HFFc6 (cell line): ENCODE data around the gene TBX3. TPM values are rescaled to one million over a fixed set of nuclear protein-coding genes. Genes with fewer than 3 reads are reported as not detected.

Source experiments
- DNase-seq: peaks from one replicate; pipeline ENCODE4 v3.0.0-alpha.2; 2018
- H3K27ac Mint-ChIP-seq: 2 replicates; pipeline ENCODE4 v1.8.0; 2020; ENCODE audit warnings: mild to moderate bottlenecking, mixed read lengths
- H3K27me3 Mint-ChIP-seq: 2 replicates; pipeline ENCODE4 v1.8.0; 2021; ENCODE audit warnings: mild to moderate bottlenecking, moderate library complexity, mixed read lengths; ENCODE audit not compliant: insufficient read depth
- H3K36me3 Mint-ChIP-seq: 2 replicates; pipeline ENCODE4 v1.8.0; 2021; ENCODE audit warnings: low read depth, mixed read lengths
- H3K4me1 Mint-ChIP-seq: 2 replicates; pipeline ENCODE4 v1.8.0; 2020; ENCODE audit warnings: low read depth, mixed read lengths
- H3K4me3 Mint-ChIP-seq: 2 replicates; pipeline ENCODE4 v1.8.0; 2020; ENCODE audit warnings: mild to moderate bottlenecking, moderate library complexity, mixed read lengths
- H3K9me3 Mint-ChIP-seq: 2 replicates; pipeline ENCODE4 v1.8.0; 2020; ENCODE audit warnings: mild to moderate bottlenecking, mixed read lengths
- CTCF ChIP-seq: fragments of 200-600 bp; sonication (generic); IDR thresholded peaks from 2 replicates; pipeline ENCODE4 v1.5.0; 2021; ENCODE audit warnings: antibody characterized with exemption, mild to moderate bottlenecking
- total RNA-seq, 6 experiments: library from RNA; stranded (reverse); fragmentation: NEBNext Ultra II Directional; extraction: Animal tissue kit (Norgen Biotek cat#: 25700); gene quantifications; 2 replicates in 1 of 6; 3 replicates in 5 of 6; pipeline ENCODE4 v1.2.3, GENCODE V29; 2021

The TBX3 gene
- total RNA-seq, 6 experiments from 2014 or later = 108 to 145 (median 127) TPM

DNA sequence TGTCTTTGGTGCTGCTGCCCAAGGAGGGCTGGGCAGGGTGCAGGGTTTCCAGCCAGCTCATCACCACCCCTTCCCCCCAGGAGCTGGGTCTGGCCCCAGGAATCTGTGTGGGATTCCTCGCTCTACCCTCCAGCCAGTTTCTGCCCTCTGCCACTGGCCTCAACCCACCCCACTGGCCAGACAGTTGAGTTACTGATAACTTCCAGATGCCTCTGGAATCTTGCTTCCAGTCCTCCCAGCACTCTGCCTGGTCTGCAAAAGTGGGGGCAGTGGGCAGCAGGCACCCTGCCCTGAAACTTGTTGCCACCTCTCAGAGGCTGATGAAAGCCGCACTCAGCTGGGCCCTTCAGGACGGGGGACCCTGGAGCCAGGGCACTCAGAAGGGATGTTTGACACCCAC is 20.1 kb upstream of the TBX3 start:
- Mint-ChIP-seq H3K4me1 (peaks cover 17% of the 10 kb centered on the region), H3K9me3 (no peaks in the 10 kb centered on the region), H3K4me3 (peak overlapping the region; percentile 33), H3K36me3 (no peaks in the 10 kb centered on the region), H3K27ac (peak overlapping the region; percentile 52), H3K27me3 (peaks cover 6% of the 10 kb centered on the region)
- TF ChIP-seq CTCF = no peak
- DNase-seq = peak; percentile 38

- H3K36me3 Mint-ChIP-seq = no peaks in the 10 kb centered on the region
- no peaks in the 10 kb centered on the region for H3K9me3 Mint-ChIP-seq
- TF ChIP-seq CTCF = 0 out of 2 replicates have a peak, but pooled peaks have one; percentile 8
- no peak for DNase-seq
- no peak overlapping the region for H3K27ac Mint-ChIP-seq
- no peak overlapping the region for H3K4me3 Mint-ChIP-seq
- H3K27me3 Mint-ChIP-seq = peaks cover 6% of the 10 kb centered on the region
- H3K4me1 Mint-ChIP-seq = peaks cover 17% of the 10 kb centered on the region
These were observed 19.1 kb upstream of the TBX3 start for GRCh38 chr12:114703060-114703493.

DNA sequence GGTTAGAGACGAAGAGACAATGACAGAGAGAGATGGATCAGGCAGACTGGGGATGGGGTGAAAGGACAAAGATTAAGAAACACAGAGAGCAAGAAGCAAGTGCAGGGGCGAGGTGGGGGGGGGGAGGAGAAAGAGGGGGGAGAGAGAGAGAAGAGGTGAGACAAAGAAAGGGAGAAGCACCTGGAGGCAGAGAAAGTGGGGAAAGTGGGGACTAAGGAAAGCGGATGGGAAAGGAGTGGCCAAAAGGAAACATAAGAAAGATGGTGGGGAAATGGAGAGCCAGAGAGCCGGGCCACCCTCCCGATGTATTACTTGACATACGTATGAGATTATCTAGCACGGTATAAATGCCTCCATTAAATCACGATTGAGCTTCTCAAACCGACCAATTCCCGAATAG is 18.5 kb upstream of the TBX3 start:
- peaks cover 22% of the 10 kb centered on the region for H3K4me1 Mint-ChIP-seq
- H3K27ac Mint-ChIP-seq = no peak overlapping the region
- no peak for DNase-seq
- H3K4me3 Mint-ChIP-seq = no peak overlapping the region
- peaks cover 6% of the 10 kb centered on the region for H3K27me3 Mint-ChIP-seq
- no peaks in the 10 kb centered on the region for H3K9me3 Mint-ChIP-seq
- no peaks in the 10 kb centered on the region for H3K36me3 Mint-ChIP-seq
- TF ChIP-seq CTCF = no peak

GRCh38 chr12:114701553-114701952 is 17.6 kb upstream of the TBX3 start:
- H3K9me3 Mint-ChIP-seq = no peaks in the 10 kb centered on the region
- peaks cover 22% of the 10 kb centered on the region for H3K4me1 Mint-ChIP-seq
- H3K4me3 Mint-ChIP-seq = no peak overlapping the region
- TF ChIP-seq CTCF = no peak
- no peak for DNase-seq
- no peak overlapping the region for H3K27ac Mint-ChIP-seq
- peaks cover 6% of the 10 kb centered on the region for H3K27me3 Mint-ChIP-seq
- no peaks in the 10 kb centered on the region for H3K36me3 Mint-ChIP-seq

GRCh38 chr12:114701104-114701414 is 17.1 kb upstream of the TBX3 start:
- DNase-seq = no peak
- no peaks in the 10 kb centered on the region for H3K36me3 Mint-ChIP-seq
- no peak overlapping the region for H3K4me3 Mint-ChIP-seq
- no peak for TF ChIP-seq CTCF
- H3K4me1 Mint-ChIP-seq = peaks cover 22% of the 10 kb centered on the region
- no peak overlapping the region for H3K27ac Mint-ChIP-seq
- H3K9me3 Mint-ChIP-seq = no peaks in the 10 kb centered on the region
- H3K27me3 Mint-ChIP-seq = peaks cover 6% of the 10 kb centered on the region
